GM15510 (cell line): ENCODE results near the gene KRTAP4-6.
"Not testable (repeated sequence)": the region's sequence is repeated elsewhere in the genome, so short reads cannot be mapped to it uniquely, and the experiment has no call there.

ENCODE experiments used
- POLR2A ChIP-seq: IDR thresholded peaks from 3 replicates; pipeline ENCODE4 v1.6.1; 2011; ENCODE audit warnings: borderline replicate concordance; ENCODE audit not compliant: insufficient read length; ENCODE audit errors: extremely low read depth

The KRTAP4-6 gene

DNA sequence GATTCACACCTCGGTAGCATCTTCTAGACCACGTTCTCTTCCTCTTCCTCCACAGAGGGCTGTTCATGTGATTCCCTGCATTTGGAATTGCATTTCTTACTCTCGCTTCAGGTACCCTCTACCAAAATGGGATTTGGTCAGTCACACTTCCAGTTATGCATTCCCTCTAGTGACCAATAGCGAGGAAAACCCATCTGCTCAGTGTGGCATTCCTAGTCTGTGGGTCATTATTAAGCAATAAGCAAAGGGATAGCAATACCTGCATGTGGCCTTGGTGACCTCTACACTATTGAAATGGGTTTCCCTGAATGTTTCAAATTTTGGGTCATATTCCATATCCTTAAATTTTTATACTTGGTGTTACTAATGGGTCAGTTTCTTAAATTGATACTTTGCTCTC, 9.7 kb upstream of the KRTAP4-6 start:
- no peak for TF ChIP-seq POLR2A

DNA sequence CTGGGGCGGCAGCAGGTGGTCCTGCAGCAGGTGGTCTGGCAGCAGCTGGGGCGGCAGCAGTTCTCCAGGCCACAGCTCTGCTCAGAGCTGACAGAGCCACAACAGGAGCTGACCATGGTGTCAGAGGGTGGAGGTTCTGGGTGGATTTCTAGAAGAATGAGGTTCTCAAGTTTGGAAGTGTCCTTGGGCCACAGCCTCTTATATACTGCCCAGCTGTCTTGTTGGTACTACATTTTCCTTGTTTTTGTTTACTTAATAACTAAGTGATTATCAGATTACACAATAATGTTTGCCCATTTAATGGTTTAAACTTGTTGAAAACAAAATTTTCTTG, 9.3 kb upstream of the KRTAP4-6 start, which contains the start of gene KRTAP4-5:
Gene KRTAP4-5 (minus strand): TSS at position 174 of the 334 bp plus-strand sequence. CDS start 58 bp downstream, at position 116.
- no peak for TF ChIP-seq POLR2A

DNA sequence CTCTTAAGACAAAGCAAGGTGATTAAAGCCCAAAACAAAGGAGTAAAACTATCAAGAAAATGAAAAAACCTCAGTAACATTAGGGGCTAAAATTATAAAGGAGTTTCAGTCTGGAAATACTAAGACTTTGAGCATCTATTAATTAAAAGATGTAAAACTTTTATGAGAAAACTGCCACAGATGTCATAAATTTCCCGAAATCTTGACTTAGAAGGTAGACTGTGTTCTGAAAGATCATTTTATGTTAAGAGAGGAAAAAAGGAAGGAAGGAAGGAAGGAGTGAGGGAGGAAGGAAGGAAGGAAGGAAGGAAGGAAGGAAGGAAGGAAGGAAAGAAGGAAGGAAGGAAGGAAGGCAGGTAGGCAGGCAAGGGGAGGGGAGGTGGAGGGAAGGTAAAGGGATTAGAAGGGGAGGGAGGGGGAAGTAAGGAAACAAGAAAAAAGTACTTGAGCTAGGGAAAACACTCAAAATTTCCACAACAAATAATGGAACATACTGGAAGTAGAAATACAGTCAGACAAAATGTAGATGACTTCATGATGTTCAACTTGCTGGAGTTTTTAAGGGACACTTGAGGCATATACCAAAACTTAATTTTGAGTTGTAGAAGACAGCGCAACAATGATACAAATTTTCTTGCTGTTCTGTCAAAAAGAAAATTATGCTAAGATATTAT, 7.3 kb upstream of the KRTAP4-6 start:
- no peak for TF ChIP-seq POLR2A

DNA sequence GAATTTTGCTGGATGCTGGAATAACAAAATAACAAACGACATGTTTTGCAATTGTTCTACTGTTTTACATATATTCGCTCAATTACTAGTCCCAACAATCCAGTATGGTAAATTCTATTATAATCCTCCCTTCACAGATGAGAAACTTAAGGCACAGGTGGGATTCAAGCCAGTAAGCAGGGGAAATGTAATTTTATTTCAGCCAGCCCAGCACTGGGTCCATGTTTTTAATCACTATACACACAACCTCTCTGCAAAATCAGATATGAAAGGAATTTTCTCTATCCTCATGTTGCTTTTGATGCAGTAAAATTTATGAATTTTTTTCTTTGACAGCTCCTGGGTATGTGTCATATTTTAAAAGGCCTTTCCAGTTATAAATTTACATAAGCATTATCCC, 4.9 kb upstream of the KRTAP4-6 start:
- no peak for TF ChIP-seq POLR2A

DNA sequence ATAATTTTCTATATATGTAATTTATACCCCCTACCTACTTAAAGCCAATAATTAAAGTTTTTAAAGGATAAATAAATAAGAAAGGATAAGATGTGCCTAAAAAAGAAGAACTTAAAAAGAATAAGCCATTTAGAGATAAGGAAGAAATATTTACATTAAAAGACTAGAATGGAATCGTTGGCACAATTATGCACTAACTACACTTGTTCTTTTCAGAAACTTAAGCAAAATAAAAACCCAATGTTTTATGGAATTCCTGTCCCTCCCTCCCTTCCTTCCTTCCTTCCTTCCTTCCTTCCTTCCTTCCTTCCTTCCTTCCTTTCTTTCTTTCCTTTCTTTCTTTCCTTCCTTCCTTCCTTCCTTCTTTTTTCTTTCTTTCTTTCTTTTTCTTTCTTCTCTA, 4.5 kb upstream of the KRTAP4-6 start:
- TF ChIP-seq POLR2A = no peak

DNA sequence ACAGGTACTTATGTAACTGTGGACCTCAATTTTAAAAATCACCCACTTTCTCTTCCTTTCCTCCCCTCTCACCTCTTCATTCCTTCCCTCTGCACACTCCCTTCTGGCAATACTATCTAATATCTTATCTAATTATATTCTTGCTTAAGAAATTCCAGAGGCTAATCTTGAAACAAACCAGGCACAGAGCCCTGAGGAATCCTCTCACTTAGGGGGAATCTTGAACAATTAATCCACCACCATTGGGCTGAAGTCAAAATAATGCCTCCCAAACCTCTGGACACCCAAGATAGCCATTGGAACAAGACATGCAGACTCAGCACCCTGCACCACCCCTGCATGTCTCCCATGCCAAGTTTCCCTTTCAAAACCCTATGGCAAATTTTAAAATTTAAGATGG, 1.0 kb upstream of the KRTAP4-6 start:
- TF ChIP-seq POLR2A = no peak

DNA sequence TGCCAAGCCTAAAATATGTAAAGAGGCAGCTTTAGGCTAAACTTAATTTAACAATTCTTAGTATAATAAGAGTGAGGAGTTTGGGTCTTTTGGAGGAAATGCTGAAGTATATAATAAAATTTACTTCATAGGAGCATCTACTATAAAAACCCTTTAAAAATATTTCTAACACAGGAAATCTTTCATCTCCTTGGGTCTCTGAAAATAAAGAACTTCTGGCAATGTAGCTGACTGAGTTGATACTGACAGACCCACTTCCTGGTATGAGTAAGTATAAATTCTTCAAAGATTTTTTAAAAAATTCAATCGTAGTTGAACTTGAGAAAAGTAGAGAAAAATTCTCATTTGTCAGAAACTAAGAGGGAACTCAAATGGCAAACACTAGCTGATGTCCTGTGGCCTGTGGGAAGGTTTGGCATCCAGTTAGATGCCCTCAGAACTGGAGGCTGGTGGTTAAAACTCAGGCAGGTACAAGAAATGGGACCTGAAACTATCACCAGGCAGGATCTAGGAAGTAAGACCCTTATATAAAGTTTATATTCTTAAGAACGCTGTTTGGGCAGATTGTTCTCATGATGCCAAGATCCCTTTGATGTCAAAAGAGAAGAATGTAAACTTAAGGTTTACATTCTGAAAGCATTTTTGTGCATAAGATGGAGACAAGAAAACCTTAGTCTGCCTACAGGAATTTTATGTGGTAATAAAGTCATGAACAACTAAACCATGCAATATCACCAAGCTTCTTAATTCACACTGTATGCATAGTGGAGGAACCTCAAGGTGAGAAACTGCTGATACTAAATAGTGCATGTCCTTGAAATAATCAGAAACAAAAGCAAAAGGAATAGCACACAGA, 6.2 kb downstream of the KRTAP4-6 start:
- no peak for TF ChIP-seq POLR2A

DNA sequence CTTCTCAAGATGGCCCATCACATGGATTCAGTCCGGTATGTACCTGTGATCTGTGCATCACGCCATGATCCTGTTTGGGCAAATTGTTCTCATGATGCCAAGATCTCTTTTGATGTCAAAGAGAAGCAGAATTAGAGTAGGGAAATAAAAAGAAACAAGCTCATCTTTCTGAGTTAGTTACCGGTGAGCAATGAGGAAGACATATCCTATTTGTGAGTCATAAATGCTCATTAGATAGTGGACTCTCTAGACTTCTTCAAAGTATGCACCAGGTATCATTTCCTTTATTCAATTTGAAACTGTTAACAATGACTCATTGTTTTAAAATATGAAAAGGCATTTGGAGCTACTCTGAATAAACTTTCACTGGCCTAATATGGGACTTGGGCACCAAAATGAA, 8.4 kb downstream of the KRTAP4-6 start:
- TF ChIP-seq POLR2A = no peak

DNA sequence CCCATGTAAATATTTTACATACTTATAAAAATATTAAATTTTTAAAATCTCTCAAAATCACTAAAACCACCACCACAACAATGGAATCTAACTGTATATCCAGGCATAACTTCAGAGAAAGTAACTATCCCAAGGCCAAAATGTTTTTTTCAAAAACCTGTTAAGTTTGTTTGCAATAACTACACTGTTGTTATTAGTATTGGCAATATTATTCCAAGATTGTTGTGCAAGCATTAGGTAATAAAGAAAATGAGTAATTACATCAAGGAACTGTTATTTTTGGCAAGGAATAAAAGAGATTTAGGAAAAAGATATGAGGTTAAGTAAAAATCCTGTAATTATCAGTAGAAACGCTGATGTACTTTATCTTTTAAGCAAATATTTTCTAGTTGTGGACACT, 13.0 kb downstream of the KRTAP4-6 start:
- no peak for TF ChIP-seq POLR2A

DNA sequence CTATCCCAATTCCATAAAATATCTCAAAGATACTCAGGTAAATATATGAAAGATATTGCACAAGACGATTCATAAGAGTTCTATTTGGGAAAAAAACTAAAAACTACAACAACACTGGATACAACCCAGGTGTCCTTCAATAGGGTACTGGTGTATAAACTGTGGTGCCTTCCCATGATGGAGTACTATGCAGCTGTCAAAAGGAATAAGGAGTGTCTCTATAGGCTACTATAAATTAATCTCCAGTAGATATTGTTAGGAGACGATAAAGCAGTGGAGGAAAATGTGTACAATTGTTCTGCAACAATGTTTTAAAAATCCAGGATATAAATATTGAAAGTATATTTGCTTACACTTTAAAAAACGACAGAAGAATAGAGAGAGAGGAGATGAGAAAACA, 13.9 kb downstream of the KRTAP4-6 start:
- TF ChIP-seq POLR2A = no peak

DNA sequence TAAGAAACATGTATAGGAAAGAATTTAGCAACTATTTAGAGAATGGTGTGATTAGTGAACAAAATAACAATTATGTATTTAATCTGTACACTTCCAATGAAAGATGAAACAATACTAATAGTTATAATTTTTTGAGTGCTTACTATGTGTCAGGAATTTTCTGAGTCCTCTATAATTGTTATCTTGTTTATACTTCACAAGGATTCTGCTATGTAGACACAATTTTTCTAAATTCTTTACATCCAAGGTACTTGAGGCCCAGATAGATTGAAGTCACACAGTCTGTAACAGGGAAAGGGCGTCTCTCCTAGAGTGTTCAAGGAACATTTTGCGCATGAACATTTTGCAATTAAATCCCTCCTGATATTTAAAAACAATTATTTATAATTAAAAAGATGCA, 15.3 kb downstream of the KRTAP4-6 start:
- no peak for TF ChIP-seq POLR2A

DNA sequence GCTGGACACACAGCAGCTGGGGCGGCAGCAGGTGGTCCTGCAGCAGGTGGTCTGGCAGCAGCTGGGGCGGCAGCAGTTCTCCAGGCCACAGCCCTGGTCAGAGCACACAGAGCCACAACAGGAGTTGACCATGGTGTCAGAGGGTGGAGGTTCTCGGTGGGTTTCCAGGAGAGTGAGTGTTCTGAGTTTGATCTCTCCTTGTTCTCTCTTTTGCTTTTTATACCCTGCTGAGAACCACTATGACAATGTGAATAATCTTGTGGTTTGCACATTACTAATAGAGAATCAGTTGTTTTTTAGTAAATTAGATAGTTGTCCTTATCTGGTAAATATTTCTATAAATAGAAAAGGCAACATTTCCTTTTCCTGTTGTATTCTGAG, 16.4 kb downstream of the KRTAP4-6 start, which contains the start of gene KRTAP4-12:
Gene KRTAP4-12 (minus strand): TSS at position 192 of the 381 bp plus-strand sequence. CDS start 60 bp downstream, at position 132.
- not testable (repeated sequence) for TF ChIP-seq POLR2A

DNA sequence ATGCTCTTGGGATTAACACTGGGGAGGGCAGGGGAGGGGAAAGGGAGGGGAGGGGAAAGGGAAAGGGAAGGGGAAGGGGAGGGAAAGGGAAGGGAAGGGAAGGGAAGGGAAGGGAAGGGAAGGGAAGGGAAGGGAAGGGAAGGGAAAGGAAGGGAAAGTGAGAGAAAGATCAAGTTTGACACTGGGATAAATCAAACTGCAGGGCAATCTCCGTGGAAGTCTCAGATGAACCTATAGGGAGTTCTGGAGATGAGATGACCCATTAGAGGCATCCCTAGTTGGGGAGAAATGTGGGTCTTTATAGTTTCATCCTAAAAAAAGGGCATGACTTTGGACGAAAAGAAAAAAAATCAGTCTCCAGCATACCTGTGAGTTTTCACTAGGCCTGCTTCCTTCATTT, 18.6 kb downstream of the KRTAP4-6 start:
- no peak for TF ChIP-seq POLR2A

DNA sequence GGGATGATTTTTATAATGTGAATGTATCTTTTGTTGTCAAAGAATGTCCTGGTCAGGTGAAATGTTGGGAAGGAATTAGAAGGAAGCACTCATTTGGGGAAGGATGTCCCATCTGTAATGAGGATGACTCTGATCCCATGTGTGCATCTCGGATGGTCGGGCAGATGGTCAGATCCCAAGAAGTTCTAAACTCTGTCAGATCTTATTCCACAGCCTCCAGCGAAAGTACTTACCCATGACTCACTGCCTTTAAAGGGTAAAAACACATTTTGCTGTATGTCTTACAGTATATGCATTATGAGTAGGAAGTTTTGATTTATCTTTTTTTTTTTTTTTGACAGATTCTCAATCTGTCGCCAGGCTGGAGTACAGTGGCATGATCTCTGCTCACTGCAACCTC, 21.6 kb downstream of the KRTAP4-6 start:
- TF ChIP-seq POLR2A = no peak

DNA sequence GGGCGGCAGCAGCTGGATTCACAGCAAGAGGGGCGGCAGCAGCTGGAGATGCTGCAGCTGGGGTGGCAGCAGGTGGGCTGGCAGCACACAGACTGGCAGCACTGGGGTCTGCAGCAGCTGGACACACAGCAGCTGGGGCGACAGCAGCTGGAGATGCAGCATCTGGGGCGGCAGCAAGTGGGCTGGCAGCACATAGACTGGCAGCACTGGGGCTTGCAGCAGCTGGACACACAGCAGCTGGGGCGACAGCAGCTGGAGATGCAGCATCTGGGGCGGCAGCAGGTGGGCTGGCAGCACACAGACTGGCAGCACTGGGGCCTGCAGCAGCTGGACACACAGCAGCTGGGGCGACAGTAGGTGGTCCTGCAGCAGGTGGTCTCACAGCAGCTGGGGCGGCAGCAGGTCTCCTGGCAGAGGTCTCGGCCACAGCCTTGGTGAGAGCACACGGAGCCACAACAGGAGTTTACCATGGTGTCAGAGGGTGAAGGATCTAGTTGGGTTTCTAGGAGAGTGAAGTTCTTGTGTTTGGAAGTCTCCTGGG, 22.4 kb downstream of the KRTAP4-6 start, which contains the start of gene KRTAP4-11:
Gene KRTAP4-11 (minus strand): TSS at position 528 of the 541 bp plus-strand sequence. CDS start 58 bp downstream, at position 470.
- not testable (repeated sequence) for TF ChIP-seq POLR2A
